ENCODE measurements around the gene MYL12A. TPM values are rescaled to one million over a fixed set of nuclear protein-coding genes. Genes with fewer than 3 reads are reported as not detected.
A peak's percentile ranks its signal among the peaks of the same experiment; 100 is the strongest.

Gene MYL12A
- total and polyA plus RNA-seq, 2 of the 8 experiments (the other 6 are each of a cell fraction or from before 2014, with no cell fraction given), result 188 to 247 TPM

GRCh38 chr18:3265564-3266033 lies 18.0 kb downstream of the MYL12A start:
- POLR2A ChIA-PET (ENCODE audit: partially characterized antibody), result interaction anchor here (4.3 kb wide), 1 partner anchor 19 kb away, joined by 26 read pairs; the partner anchor contains the start of gene MYL12A

More at GRCh38 chr18:3265564-3266033, 18.0 kb downstream of the MYL12A start:
- Histone ChIP-seq H3K4me2 (ENCODE audit: insufficient read depth in 1 of 2, low read depth in 2 of 2, low read length in 2 of 2) (no peak overlapping the region), H3K79me1 (ENCODE audit: low read depth, low read length) (peaks cover 8% of the 10 kb centered on the region), H3K56ac (replicated peaks; ENCODE audit: insufficient read length, low read depth, low read length) (no peak overlapping the region), H3K36me3 (ENCODE audit: control insufficient read depth in 2 of 4, insufficient read depth in 4 of 4, low read length in 3 of 4) (no peaks in the 10 kb centered on the region), H2BK5ac (ENCODE audit: low read depth, low read length) (no peak overlapping the region), H2BK12ac (ENCODE audit: low read depth, low read length) (no peak overlapping the region), H2BK15ac (ENCODE audit: low read length) (no peak overlapping the region), H3K14ac (ENCODE audit: insufficient read length) (no peak overlapping the region), H3K9ac (replicated peaks in 1 of 4; ENCODE audit: extremely low read depth in 1 of 4, low read depth in 3 of 4, low read length in 3 of 4) (no peak overlapping the region), H3K9me3 (ENCODE audit: insufficient read depth in 2 of 2, low read depth in 1 of 2, low read length in 1 of 2) (no peaks in the 10 kb centered on the region), H3K4me1 (replicated peaks in 1 of 4; ENCODE audit: control insufficient read depth in 3 of 4, insufficient read depth in 4 of 4, low read length in 3 of 4) (peaks cover 0 to 6% (median 2%) of the 10 kb centered on the region in 4 experiments; a peak in 5 of 7 replicates), H3K4ac (replicated peaks; ENCODE audit: insufficient read length, low read depth, low read length) (no peak overlapping the region), H3K18ac (ENCODE audit: extremely low read depth, low read length) (no peak overlapping the region), H4K20me1 (replicated peaks in 1 of 2; ENCODE audit: control insufficient read depth in 1 of 2, insufficient read depth in 2 of 2, low read length in 2 of 2) (peaks cover 6 to 29% of the 10 kb centered on the region in 2 experiments), H4K5ac (ENCODE audit: insufficient read length, low read depth, low read length) (no peak overlapping the region), H4K8ac (ENCODE audit: extremely low read depth, insufficient read depth, low read length) (no peak overlapping the region), H3K4me3 (ENCODE audit: extremely low read depth in 1 of 4, insufficient read depth in 2 of 4, low read depth in 3 of 4, low read length in 4 of 4) (no peak overlapping the region), H2AFZ (ENCODE audit: low read length) (no peak overlapping the region), H2BK20ac (ENCODE audit: low read length) (no peak overlapping the region), H2AK5ac (ENCODE audit: low read depth, low read length) (0 out of 2 replicates have a peak overlapping the region, but pooled peaks have one; percentile 7), H3K23ac (ENCODE audit: insufficient read length) (no peak overlapping the region), H3K79me2 (ENCODE audit: control insufficient read depth in 1 of 2, insufficient read depth in 2 of 2, low read length in 2 of 2) (peaks cover 53 to 84% of the 10 kb centered on the region in 2 experiments), H2BK120ac (replicated peaks; ENCODE audit: low read depth, low read length) (no peak overlapping the region), H3K23me2 (ENCODE audit: low read depth, low read length) (peaks cover 7% of the 10 kb centered on the region), H3K27me3 (replicated peaks in 1 of 4; ENCODE audit: control insufficient read depth in 3 of 4, extremely low read depth in 1 of 4, insufficient read depth in 3 of 4, low read length in 3 of 4) (no peaks in the 10 kb centered on the region), H3K27ac (ENCODE audit: low read depth, low read length) (no peak overlapping the region), H4K91ac (replicated peaks; ENCODE audit: insufficient read length, low read length) (no peak overlapping the region)
- no peak for FAIRE-seq
- CTCF ChIA-PET (ENCODE audit: partially characterized antibody), result interaction anchor here (0.6 to 1.1 kb wide), 2 partner anchors 398 to 410 kb away, joined by 3 to 4 read pairs; no protein-coding TSS in a partner anchor
- WGBS, 2 experiments (ENCODE audit: extremely low coverage in 1 of 2, insufficient coverage in 1 of 2, insufficient read length in 1 of 2, insufficient replicate concordance in 2 of 2, low coverage in 1 of 2, low lambda C conversion rate in 2 of 2, missing lambda C conversion rate in 1 of 2), result 91% methylated on average over 3 of the region's 3 CpGs; no CpG with 5 or more reads in 1 of the 2 experiments
- DNase-seq (ENCODE audit: low read depth in 1 of 2, low spot score in 2 of 2), result no peak
- TF ChIP-seq CREB1 (IDR thresholded peaks at IDR 0.05) (no peak), TEAD4 (IDR thresholded peaks at IDR 0.05; ENCODE audit: low read depth, low read length) (peak; percentile 48; the same call in 1 of the 2 replicates), GTF2F1 (IDR thresholded peaks at IDR 0.05; ENCODE audit: borderline replicate concordance, low read depth, low read length) (no peak), EP300 (IDR thresholded peaks at IDR 0.05; ENCODE audit: borderline replicate concordance in 1 of 2, low read depth in 2 of 2, low read length in 2 of 2) (no peak), SIRT6 (IDR thresholded peaks at IDR 0.05; ENCODE audit: low read length) (no peak), SIN3A (conservative IDR thresholded peaks at IDR 0.05 in 1 of 2, IDR thresholded peaks at IDR 0.05 in 1 of 2; ENCODE audit: low read depth in 1 of 2, low read length in 2 of 2) (peak; percentile 44 to 67; a peak in 2 of 4 replicates)
